Left ventricle myocardium inferior (tissue), 1 donor: ENCODE measurements around the gene PHC1. TPM values are rescaled to one million over a fixed set of nuclear protein-coding genes. Genes with fewer than 3 reads are reported as not detected.

Experiments used
- DNase-seq: peaks from one replicate; pipeline ENCODE4 v3.0.0-alpha.2; 2020
- H3K27ac ChIP-seq: fragments of 200-600 bp; replicated peaks from 2 replicates; pipeline ENCODE4 v1.8.0; 2021
- H3K27me3 ChIP-seq: fragments of 200-600 bp; 2 replicates; pipeline ENCODE4 v1.8.0; 2021; ENCODE audit warnings: low read depth
- H3K36me3 ChIP-seq: fragments of 200-600 bp; 2 replicates; pipeline ENCODE4 v1.8.0; 2021
- H3K4me1 ChIP-seq: fragments of 200-600 bp; 2 replicates; pipeline ENCODE4 v1.8.0; 2021
- H3K4me3 ChIP-seq: fragments of 200-600 bp; 2 replicates; pipeline ENCODE4 v1.8.0; 2021; ENCODE audit warnings: mild to moderate bottlenecking, moderate library complexity
- H3K9me3 ChIP-seq: fragments of 200-600 bp; replicated peaks from 2 replicates; pipeline ENCODE4 v1.8.0; 2021
- intact Hi-C: fragments of 100-400 bp; cut with micrococcal nuclease; formaldehyde crosslinking; loops from one replicate; pipeline ENCODE4 v1.11.0; 2022
- total RNA-seq: library from RNA; stranded (reverse); fragmentation: NEBNext Ultra II Directional; extraction: Animal tissue kit (Norgen Biotek cat#: 25700); gene quantifications from one replicate; pipeline ENCODE4 v1.2.1, GENCODE V29; 2021
- TF ChIP-seq, protein P1 (sequence below): fragments of 200-600 bp; IDR thresholded peaks from 2 replicates; pipeline ENCODE4 v1.8.0; 2021; ENCODE audit warnings: antibody characterized with exemption, mild to moderate bottlenecking, borderline replicate concordance
- donor health status: DM: no; HTN: yes; CAD: no; lungs with severe emphysema.

Gene PHC1
- total RNA-seq, 1 donor from 2014 or later, result 23.4 TPM

DNA sequence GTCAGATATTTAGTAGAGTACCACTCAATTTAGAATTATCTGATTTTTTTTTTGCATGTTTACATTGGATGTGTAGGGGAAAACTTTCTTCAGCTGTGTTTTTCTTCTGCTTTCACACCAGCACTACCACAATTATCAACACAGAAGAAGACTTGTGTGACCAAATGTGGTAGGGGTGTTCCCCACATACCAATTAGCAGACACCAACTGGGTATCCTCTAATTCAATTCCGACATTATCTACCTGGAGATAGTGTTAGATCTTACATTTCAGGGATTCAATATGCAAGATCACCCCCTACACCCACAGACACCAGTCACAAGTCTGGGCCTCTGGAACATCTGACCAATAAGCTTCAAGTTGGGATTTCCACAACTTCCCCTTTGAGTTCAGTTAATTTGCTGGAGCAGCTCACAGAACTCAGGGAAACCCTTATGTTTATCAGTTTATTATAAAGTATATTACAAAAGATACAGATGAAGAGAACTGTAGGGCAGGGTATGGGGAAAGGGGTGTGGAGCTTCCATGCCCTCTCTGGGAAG lies 71.0 kb downstream of the PHC1 start:
- H3K36me3 ChIP-seq, result peaks cover 5% of the 10 kb centered on the region
- TF ChIP-seq, protein P1, sequence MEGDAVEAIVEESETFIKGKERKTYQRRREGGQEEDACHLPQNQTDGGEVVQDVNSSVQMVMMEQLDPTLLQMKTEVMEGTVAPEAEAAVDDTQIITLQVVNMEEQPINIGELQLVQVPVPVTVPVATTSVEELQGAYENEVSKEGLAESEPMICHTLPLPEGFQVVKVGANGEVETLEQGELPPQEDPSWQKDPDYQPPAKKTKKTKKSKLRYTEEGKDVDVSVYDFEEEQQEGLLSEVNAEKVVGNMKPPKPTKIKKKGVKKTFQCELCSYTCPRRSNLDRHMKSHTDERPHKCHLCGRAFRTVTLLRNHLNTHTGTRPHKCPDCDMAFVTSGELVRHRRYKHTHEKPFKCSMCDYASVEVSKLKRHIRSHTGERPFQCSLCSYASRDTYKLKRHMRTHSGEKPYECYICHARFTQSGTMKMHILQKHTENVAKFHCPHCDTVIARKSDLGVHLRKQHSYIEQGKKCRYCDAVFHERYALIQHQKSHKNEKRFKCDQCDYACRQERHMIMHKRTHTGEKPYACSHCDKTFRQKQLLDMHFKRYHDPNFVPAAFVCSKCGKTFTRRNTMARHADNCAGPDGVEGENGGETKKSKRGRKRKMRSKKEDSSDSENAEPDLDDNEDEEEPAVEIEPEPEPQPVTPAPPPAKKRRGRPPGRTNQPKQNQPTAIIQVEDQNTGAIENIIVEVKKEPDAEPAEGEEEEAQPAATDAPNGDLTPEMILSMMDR, result no peak
- no peak overlapping the region for H3K4me3 ChIP-seq
- no peak for DNase-seq
- no peaks in the 10 kb centered on the region for H3K27me3 ChIP-seq
- H3K4me1 ChIP-seq, result peaks cover 13% of the 10 kb centered on the region
- no peak overlapping the region for H3K27ac ChIP-seq
- peaks cover 13% of the 10 kb centered on the region for H3K9me3 ChIP-seq
- intact Hi-C loops, result no loop called here

GRCh38 chr12:8987163-8987562 lies 72.9 kb downstream of the PHC1 start:
- H3K4me1 ChIP-seq, result peaks cover 28% of the 10 kb centered on the region
- no peaks in the 10 kb centered on the region for H3K36me3 ChIP-seq
- DNase-seq, result no peak
- H3K9me3 ChIP-seq, result no peaks in the 10 kb centered on the region
- TF ChIP-seq, protein P1, result no peak
- intact Hi-C loops, result no loop called here
- no peaks in the 10 kb centered on the region for H3K27me3 ChIP-seq
- no peak overlapping the region for H3K4me3 ChIP-seq
- H3K27ac ChIP-seq, result peak overlapping the region; percentile 1

GRCh38 chr12:8987685-8988084 lies 73.4 kb downstream of the PHC1 start:
- Histone ChIP-seq H3K9me3 (no peaks in the 10 kb centered on the region), H3K4me1 (peaks cover 32% of the 10 kb centered on the region), H3K27me3 (no peaks in the 10 kb centered on the region), H3K27ac (peak overlapping the region; percentile 21), H3K4me3 (no peak overlapping the region), H3K36me3 (no peaks in the 10 kb centered on the region)
- intact Hi-C loops, result no loop called here
- TF ChIP-seq, protein P1, result no peak
- no peak for DNase-seq

DNA sequence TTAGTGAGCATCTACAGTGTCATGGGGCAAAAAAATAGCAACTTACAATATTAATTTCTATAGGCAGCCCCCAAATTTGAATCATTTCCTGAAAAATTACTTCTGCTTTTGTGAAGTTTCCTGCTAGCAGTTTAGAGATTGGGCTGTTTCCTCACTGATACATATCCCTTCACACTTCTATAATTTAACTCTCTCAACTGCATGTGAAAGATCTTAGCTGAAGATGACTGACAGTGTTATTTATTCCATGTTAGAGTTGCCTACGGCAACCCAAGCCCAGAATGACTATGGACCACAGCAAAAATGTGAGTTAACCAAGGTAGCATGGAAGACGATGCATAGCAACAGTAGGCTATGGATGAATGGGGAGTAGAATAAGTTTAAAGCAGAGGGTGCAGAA lies 75.1 kb downstream of the PHC1 start, which contains the start of gene KLRG1:
TSS of gene KLRG1 (plus strand) at position 134 of the 400 bp plus-strand sequence. CDS start at position 224, 90 bp downstream.
- TF ChIP-seq, protein P1, result no peak
- Histone ChIP-seq H3K4me1 (peaks cover 32% of the 10 kb centered on the region), H3K36me3 (no peaks in the 10 kb centered on the region), H3K9me3 (no peaks in the 10 kb centered on the region), H3K27ac (peak within 1 kb of the TSS; percentile 21), H3K27me3 (no peaks in the 10 kb centered on the region), H3K4me3 (no peak within 1 kb of the TSS)
- intact Hi-C loops, result no loop called here
- no peak for DNase-seq

Other genes with a start within 250 kb of the PHC1 start
- 14.0 TPM for gene RIMKLB, start 216.5 kb upstream of the PHC1 start, total RNA-seq
- gene A2ML1, start 91.9 kb upstream of the PHC1 start, total RNA-seq, result not detected
- gene M6PR, start 35.1 kb downstream of the PHC1 start, total RNA-seq, result 94.2 TPM
- 6.9 TPM for gene KLRG1, start 75.0 kb downstream of the PHC1 start, total RNA-seq
- gene A2M, start 201.4 kb downstream of the PHC1 start, total RNA-seq, result 502 TPM